Testis (tissue), 3 donors: ENCODE measurements around the gene CTNNA1. TPM values are rescaled to one million over a fixed set of nuclear protein-coding genes. Genes with fewer than 3 reads are reported as not detected.

Source experiments
- DNase-seq: peaks from one replicate; pipeline ENCODE4 v3.0.0-alpha.2; 2019
- H3K27ac ChIP-seq, 2 donors: fragments of 200-600 bp; sonication (generic); one replicate each; pipeline ENCODE4 v1.5.1; 2019
- H3K27me3 ChIP-seq: fragments of 200-600 bp; sonication (generic); one replicate; pipeline ENCODE4 v1.5.1; 2019
- H3K36me3 ChIP-seq: fragments of 200-600 bp; sonication (generic); one replicate; pipeline ENCODE4 v1.5.1; 2017; ENCODE audit warnings: low read depth; ENCODE audit errors: missing control alignments
- H3K4me1 ChIP-seq: fragments of 200-600 bp; sonication (generic); one replicate; pipeline ENCODE4 v1.5.1; 2019
- H3K4me3 ChIP-seq, 2 donors: fragments of 200-600 bp; sonication (generic); one replicate each; pipeline ENCODE4 v1.5.1; 2017 to 2019
- H3K9me3 ChIP-seq: fragments of 200-600 bp; sonication (generic); one replicate; pipeline ENCODE4 v1.5.1; 2017
- POLR2A ChIP-seq: fragments of 450-650 bp; IDR thresholded peaks from one replicate; pipeline ENCODE4 v1.6.1; 2017; ENCODE audit warnings: antibody characterized with exemption, mild to moderate bottlenecking, moderate library complexity
- WGBS, 2 donors: methylation state at CpG; one replicate each; pipeline ENCODE4 v1.1.5; 2018; 5-methylcytosine and 5-hydroxymethylcytosine counted together
- intact Hi-C: fragments of 100-400 bp; cut with DNase I; formaldehyde crosslinking; loops from one replicate; pipeline ENCODE4 v1.15.1; 2023; ENCODE audit warnings: low total_unique reads
- polyA plus RNA-seq: library from polyadenylated mRNA; stranded (reverse); fragments of 350-450 nt; fragmentation: Illumina TruSeq; extraction: RNeasy Lipid Tissue Mini Kit (QIAGEN cat#74804); gene quantifications from one replicate; pipeline ENCODE4 v1.2.3, GENCODE V29; 2014; ENCODE audit warnings: low read depth, low replicate concordance; ENCODE audit not compliant: insufficient read depth
- total RNA-seq, 2 donors: library from RNA; depleted of rRNA; stranded (reverse); fragments of >200 nt; gene quantifications; one replicate each; pipeline ENCODE4 v1.2.3, GENCODE V29; 2016
- TF ChIP-seq, protein P1 (sequence below), 3 experiments: fragments of 450-650 bp in 2 of 3; fragments of 200-600 bp in 1 of 3; sonication (generic) in 1 of 3; IDR thresholded peaks; one replicate each; pipeline ENCODE4 v1.5.1; 2016 to 2019; ENCODE audit warnings: antibody characterized with exemption in 3 of 3, mild to moderate bottlenecking in 2 of 3, moderate library complexity in 1 of 3

The CTNNA1 gene
- total and polyA plus RNA-seq, 3 donors from 2014 or later = 107 to 154 (median 135) TPM

DNA sequence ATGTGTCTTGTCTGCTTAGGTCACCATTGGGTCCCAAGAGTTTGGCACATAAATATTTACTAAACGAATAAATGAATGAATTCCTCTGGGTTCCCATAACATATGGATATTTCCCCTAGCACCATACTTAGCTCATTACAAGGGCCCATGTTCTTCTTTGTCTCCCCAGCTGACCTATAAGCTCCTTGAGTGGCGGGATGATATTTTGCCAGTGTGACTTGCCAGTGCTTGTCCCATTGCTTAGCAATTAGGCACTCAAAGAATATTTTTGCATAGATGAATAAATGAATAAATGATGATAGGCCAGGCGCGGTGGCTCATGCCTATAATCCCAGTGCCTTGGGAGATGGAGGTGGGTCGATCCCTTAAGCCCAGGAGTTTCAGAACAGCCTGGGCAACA, 16.9 kb upstream of the CTNNA1 start:
- TF ChIP-seq POLR2A = no peak
- TF ChIP-seq, protein P1, sequence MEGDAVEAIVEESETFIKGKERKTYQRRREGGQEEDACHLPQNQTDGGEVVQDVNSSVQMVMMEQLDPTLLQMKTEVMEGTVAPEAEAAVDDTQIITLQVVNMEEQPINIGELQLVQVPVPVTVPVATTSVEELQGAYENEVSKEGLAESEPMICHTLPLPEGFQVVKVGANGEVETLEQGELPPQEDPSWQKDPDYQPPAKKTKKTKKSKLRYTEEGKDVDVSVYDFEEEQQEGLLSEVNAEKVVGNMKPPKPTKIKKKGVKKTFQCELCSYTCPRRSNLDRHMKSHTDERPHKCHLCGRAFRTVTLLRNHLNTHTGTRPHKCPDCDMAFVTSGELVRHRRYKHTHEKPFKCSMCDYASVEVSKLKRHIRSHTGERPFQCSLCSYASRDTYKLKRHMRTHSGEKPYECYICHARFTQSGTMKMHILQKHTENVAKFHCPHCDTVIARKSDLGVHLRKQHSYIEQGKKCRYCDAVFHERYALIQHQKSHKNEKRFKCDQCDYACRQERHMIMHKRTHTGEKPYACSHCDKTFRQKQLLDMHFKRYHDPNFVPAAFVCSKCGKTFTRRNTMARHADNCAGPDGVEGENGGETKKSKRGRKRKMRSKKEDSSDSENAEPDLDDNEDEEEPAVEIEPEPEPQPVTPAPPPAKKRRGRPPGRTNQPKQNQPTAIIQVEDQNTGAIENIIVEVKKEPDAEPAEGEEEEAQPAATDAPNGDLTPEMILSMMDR (IDR thresholded peaks at IDR 0.05) = no peak
- DNase-seq = no peak
- no peaks in the 10 kb centered on the region for H3K36me3 ChIP-seq
- no peak overlapping the region for H3K4me3 ChIP-seq
- 93 to 97% methylated on average over 5 of the region's 5 CpGs for WGBS, 2 donors
- H3K27ac ChIP-seq = no peak overlapping the region
- H3K9me3 ChIP-seq = no peaks in the 10 kb centered on the region
- intact Hi-C loops = no loop called here
- H3K4me1 ChIP-seq = no peaks in the 10 kb centered on the region
- H3K27me3 ChIP-seq = no peaks in the 10 kb centered on the region

DNA sequence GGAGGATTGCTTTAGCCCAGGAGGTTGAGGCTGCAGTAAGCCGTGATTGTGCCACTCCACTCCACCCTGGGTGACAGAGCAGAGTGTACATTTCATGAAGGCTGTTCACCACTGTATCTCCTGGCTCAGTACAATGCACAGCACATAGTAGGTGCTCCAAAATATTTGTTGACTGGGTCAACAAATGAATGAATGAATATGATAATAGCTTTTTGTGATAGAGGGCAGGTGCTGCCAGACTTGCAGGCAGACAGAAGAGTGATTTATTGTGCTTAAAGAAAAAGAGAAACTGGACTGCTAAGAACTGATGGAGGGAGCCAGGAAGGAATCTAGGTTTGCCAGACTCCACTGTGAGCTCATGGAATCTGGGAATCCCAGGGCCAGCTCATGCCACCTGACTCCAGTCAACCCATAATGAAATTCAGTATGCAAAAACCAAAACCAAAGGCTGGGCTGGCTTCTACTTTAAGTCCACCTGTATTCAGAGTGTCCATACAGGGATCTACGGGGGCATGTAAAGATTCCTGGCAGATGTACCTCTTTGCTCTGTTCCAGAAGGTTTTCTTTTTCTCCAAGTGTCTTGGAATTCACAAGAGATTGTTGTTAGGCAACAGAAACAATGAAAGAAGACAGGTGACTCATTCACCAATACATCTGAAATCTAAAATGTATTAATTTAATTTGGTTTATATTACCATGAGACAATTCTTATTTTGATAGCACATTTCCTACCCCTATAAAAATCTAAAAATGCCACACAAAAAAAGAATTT, 15.5 kb upstream of the CTNNA1 start:
- DNase-seq = no peak
- H3K9me3 ChIP-seq = no peaks in the 10 kb centered on the region
- H3K27me3 ChIP-seq = no peaks in the 10 kb centered on the region
- H3K27ac ChIP-seq = no peak overlapping the region
- intact Hi-C loops = no loop called here
- no peak overlapping the region for H3K4me3 ChIP-seq
- no peaks in the 10 kb centered on the region for H3K36me3 ChIP-seq
- H3K4me1 ChIP-seq = no peaks in the 10 kb centered on the region
- 81 to 88% methylated on average over 2 of the region's 2 CpGs for WGBS, 2 donors
- no peak for TF ChIP-seq POLR2A
- TF ChIP-seq, protein P1 (IDR thresholded peaks at IDR 0.05) = no peak

DNA sequence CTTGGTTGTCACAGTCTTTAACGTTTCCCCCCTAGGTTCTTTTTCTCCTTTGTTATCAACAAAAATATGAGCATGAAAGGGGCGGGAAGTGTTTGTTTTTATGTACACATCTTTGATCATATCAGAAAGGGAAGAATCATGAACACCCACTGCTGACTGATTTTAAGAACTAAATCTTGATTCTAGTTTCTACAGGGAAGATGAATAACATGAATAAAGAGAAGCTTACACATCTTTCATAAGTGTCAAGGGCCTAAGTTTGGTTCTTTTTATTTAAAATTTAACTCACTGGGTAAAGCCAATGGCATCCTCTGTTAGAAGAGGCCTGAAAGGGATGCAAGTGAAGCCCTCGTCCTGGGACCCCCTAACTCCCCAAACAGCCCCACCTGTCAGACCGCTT, 14.8 kb upstream of the CTNNA1 start:
- Histone ChIP-seq H3K4me3 (no peak overlapping the region), H3K27ac (no peak overlapping the region), H3K9me3 (no peaks in the 10 kb centered on the region), H3K4me1 (no peaks in the 10 kb centered on the region), H3K27me3 (no peaks in the 10 kb centered on the region), H3K36me3 (no peaks in the 10 kb centered on the region)
- DNase-seq = no peak
- intact Hi-C loops = no loop called here
- 75 to 83% methylated on average over 4 of the region's 4 CpGs for WGBS, 2 donors
- TF ChIP-seq, protein P1 (IDR thresholded peaks at IDR 0.05) = no peak
- TF ChIP-seq POLR2A = no peak

DNA sequence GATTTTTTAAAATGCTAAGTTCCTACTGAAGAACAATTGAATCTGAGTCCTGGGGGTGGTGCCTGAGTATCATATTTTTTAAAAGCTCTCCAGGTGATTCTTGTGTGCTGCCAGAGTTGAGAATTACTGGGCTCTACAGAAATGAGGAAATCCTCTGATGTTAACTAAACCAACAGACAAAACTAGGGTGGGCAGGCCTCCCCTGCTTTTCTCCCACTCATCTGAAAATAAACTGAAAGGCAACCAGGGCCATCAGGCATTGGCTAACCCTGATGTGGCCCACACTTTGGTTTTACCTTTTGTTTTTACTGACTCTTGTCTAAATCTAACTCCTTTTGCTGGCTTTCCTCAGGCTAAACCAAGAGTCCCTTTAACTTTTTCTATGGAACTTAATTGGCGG, 13.3 kb upstream of the CTNNA1 start:
- no peaks in the 10 kb centered on the region for H3K4me1 ChIP-seq
- no peak overlapping the region for H3K4me3 ChIP-seq
- no peaks in the 10 kb centered on the region for H3K9me3 ChIP-seq
- 100% methylated on average over 1 of the region's 1 CpG for WGBS, 2 donors
- H3K27me3 ChIP-seq = no peaks in the 10 kb centered on the region
- H3K27ac ChIP-seq = no peak overlapping the region
- intact Hi-C loops = no loop called here
- no peak for TF ChIP-seq POLR2A
- H3K36me3 ChIP-seq = no peaks in the 10 kb centered on the region
- DNase-seq = no peak

DNA sequence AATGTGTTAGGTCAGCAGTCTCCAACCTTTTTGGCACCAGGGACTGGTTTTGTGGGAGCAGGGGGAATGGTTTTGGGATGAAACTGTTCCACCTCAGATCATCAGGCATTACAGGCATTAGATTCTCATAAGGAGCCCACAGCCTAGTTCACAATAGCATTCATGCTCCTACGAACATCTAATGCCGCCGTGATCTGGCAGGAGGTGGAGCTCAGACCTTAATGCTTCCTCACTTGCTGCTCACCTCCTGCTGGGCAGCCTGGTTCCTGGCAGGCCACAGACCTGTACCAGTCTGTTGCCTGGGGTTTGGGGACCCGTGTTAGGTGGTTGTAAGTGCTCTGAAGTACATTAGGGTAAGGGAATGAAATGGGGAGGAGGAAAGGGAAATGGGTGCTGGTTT, 9.7 kb upstream of the CTNNA1 start:
- no peaks in the 10 kb centered on the region for H3K36me3 ChIP-seq
- WGBS, 2 donors = 82 to 83% methylated on average over 4 of the region's 4 CpGs
- no peak overlapping the region for H3K27ac ChIP-seq
- intact Hi-C loops = no loop called here
- H3K4me3 ChIP-seq = no peak overlapping the region
- H3K4me1 ChIP-seq = no peaks in the 10 kb centered on the region
- H3K9me3 ChIP-seq = no peaks in the 10 kb centered on the region
- no peaks in the 10 kb centered on the region for H3K27me3 ChIP-seq
- TF ChIP-seq, protein P1 (IDR thresholded peaks at IDR 0.05) = no peak
- TF ChIP-seq POLR2A = no peak
- no peak for DNase-seq
